Left forelimb (tissue), 1 donor: ENCODE measurements around the gene CAMK2B.

Experiments
- DNase-seq: peaks from one replicate; pipeline ENCODE4 v3.0.0-alpha.2; 2018; ENCODE audit warnings: low spot score

Gene CAMK2B

DNA sequence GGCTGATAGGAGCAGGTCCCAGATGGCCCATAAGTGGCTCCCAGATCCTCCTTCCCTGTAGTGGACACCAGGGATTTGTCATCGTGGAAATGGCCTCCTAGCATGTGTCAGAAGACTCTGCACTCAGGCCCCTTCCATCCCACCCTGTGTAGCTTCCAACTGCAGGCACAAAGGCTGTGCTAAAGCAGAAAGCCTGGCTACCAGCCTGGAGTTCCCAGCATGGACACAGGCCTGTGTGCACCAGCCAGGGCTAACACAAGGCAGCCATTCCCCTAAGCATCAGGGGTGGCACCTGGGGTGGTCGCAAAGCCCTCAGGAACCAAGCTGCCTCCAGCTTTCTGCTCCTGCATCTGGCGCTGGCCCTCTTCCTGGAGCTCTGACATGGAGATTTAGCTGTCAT lies 4.5 kb upstream of the CAMK2B start:
- DNase-seq, result no peak

GRCh38 chr7:44329081-44329480 lies 3.7 kb upstream of the CAMK2B start:
- DNase-seq, result no peak

DNA sequence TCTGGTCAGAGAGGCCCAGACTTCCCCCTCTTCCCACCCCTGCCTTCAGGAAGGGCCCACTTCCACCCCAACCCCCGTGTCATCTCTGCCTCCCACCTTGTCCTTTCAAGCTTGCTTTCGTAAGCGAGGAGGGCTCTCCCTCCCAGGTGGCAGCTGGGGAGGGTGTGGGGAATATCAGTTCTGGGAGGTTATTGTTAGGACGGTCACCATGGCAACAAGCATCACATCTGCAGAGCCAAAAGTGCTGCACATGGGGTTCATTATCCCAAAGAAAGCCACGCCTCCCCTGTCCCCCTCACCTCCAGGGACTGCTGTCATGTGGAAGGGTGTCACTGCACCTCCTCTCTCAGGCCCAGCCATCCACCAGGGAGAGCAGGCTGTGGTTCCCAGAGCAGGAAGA lies 2.6 kb upstream of the CAMK2B start:
- no peak for DNase-seq

- no peak for DNase-seq
These were observed 1.1 kb upstream of the CAMK2B start for GRCh38 chr7:44326261-44327125.

DNA sequence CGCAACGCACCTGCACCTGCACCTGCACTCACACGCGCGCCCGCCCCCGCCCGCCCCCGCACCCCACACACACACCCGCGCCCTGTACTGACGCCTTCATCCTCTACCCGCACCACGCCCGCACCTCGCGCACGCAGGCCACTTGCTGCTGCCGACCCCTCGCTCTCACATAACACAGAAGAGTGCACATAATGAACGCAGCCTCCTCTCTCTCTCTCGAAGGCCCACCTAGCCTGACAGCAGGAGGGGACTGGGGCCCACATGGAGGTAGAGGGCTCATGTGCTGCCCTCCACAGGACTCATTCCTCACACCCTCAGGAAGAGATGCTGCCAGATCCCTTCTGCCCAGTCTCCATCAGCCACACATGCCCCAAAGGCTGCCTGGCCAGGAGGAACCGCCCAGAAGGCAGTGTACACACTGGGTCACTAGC lies 432 bp upstream of the CAMK2B start:
- DNase-seq, result no peak

DNA sequence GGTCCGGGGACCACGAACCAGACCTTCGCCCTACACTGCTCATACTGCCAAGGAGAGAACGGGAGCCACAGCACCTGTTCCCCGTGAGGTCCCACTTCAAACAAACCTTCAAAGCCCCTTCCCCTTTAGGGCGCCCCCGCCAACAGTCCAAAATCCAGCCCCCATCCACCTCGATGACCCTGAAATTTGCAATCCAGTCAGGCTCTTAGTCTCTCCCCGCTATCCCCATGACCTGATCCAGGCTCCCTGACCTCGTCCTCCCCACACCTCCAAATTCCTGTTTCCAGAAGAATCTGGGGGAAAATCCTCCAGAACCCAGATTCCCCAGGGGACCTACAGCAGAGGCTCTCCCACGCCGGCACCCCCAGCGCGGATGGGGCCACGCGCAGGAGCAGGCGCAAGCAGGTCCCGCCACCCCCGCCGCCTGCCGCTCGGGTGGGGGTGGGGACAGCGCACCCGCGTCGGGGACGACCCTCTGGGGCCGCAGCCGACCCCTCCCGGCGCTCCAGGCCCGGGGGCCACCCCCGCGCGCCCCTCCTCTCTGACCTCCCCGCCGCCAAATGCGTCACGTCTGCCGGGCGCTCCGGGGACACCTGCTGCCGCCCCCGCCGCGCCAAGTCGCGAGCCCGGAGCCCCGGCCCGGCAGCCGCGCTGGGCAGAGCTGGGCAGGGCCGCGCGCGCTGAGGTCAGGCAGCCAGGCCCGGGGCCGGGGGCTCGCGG lies 753 bp downstream of the CAMK2B start:
- no peak for DNase-seq

GRCh38 chr7:44324204-44324480 lies 1.3 kb downstream of the CAMK2B start:
- DNase-seq, result no peak

DNA sequence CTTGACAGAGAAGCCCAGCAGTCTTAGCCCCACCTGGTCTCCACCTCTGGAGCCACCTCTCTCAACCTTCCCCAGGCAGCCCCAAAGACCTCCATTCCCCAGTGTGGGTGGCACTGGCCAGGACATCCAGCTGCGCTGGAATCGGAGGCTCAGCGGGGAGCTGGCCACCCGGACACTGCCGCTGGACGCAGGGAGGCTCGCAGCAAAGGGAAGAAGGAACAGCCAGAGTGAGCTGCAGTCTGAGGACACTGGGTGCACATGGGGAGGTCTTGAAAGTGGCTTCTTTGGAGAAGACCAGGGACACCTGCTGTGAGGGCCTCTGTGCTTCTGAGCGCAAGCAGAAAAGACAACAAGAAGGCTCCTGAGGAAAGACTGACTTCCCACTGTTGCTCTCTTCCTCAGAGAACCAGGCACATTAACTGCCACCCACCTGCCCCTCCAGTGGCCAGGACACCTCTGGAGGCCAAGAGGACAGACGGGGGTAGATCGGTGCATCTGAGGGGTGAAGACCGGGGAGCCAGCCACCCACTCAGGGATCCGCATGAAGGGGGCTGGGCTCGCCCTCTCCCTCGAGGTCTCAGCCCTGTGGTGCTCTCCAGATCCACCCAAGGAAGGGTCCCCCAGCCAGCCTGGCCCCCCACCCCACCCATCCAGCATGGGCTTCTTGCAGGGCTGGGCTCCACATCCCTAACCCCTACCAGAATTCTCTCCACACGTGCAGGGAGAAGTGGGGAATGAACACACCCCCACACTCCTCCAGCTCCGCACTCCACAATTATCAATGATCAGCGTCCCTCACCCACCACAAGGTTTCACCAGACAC lies 1.8 kb downstream of the CAMK2B start:
- no peak for DNase-seq

DNA sequence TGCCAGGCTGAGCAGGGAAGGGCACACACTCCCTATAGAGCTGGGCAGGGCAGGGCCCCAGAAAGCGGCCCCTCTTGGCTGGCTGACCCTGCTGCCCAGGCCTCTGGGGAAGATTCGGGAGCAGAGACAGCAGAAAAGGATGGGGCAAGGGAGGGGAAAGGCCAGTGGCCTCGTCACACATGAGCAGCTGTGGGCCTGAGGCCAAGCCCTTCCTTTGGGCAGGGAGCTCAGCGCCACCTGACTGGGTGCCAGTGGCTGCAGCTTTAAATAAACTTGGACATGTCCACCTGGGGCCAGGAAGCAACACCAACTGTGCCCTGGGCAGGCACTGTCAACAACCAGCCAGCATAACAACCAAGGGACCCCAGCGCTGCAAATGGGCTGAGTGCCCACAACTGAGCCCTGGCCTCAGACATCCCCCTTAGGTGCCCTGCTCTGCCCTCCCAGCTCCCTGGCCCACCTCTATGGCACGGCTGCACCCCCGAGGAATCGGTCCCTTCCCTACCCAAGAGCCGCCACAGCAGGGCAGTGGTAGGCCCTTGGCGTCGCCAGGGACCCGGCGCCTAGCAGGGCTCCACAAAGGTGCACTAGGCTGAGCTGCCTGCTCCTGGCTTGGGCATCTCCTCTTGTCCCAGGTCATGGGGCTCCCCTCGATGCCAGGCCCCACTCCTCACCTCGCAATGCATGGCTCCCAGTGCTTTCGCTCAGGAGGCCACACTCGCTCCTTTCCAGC lies 2.6 kb downstream of the CAMK2B start:
- DNase-seq, result no peak

DNA sequence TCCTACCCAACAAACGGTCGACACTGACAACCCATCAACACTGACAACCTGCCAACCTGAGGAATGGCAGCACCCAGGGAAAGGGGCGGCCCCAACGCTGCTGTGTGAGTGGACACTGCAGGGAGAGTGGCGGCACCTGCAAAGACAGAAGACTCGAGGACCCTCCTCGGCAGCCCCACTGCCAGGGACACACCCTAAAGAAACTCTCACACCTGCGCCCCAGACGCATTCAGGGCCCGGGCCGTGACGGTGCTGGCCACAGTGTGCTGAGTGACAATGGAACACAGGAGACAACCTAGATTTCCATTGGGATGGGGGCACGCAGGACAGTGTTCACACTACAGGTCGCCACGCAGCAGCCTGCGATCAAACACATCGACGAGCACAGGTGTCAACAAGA lies 3.6 kb downstream of the CAMK2B start:
- no peak for DNase-seq

GRCh38 chr7:44320794-44321371 lies 4.5 kb downstream of the CAMK2B start:
- DNase-seq, result no peak

DNA sequence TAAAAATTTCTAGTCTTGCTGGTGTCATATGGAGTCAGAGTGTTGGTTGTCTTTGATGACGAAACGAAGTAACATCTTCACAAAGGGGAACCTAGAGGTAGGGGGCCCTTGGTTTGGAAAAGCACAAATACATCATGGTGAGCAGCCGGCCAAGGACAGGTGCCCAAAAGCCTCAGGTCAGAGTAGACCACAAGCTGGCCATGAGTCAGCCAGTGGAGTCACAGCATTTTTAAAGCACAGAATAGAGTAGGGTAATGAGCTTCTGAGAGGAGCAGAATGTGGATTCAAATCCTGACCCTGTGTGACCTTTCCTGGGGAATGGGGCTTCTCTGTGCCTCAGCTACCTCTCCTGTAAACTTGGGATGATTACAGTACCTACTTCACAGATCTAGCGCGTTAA lies 5.3 kb downstream of the CAMK2B start:
- DNase-seq, result no peak

- DNase-seq, result no peak
These were observed 7.1 kb downstream of the CAMK2B start for GRCh38 chr7:44318332-44318731.

- no peak for DNase-seq
These were observed 10.0 kb downstream of the CAMK2B start for GRCh38 chr7:44315301-44315903.

DNA sequence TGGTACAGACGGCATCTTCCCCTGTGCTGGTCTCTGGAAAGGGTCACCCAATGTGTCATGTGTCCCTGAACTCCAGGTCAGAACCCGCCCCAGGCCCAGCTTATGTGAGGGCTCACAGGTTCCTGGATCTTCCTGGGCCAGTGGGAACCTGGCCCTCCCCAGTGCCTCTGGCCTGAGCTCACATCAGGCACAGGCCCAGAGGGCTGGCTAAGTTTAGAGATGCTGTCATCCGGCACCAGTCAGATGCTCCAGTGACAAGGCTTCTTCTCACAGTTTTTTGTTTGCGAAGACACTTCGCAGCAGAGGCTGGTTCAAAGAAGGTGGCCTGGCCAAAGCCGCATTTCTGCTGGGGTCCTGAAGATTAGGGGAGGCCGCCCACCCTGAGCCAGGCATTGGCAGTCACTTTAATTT lies 11.8 kb downstream of the CAMK2B start:
- DNase-seq, result no peak

DNA sequence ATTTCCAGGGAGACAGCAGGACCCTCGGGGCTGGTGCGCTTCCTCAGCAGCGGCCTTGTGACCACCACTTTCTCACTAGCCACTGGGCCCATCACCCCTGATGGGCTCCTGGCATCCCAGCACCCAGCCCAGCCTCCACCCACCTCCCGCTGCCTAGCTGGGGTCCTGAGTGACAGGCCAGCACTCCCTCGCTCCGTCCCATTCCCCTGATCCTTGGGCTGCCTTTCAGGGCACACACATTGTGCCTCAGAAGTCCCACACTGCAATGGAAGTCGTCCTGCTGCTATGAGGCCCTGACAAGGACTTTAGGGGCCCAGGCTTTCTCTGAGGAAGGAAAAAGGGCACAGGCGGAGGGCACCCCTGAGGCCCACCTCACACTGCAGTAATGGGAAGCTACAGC lies 12.4 kb downstream of the CAMK2B start:
- peak; percentile 30 for DNase-seq

GRCh38 chr7:44311561-44312495 lies 13.6 kb downstream of the CAMK2B start:
- peak; percentile 42 for DNase-seq

- DNase-seq, result peak; percentile 48
These were observed 15.1 kb downstream of the CAMK2B start for GRCh38 chr7:44310221-44310848.

GRCh38 chr7:44309271-44310091 lies 15.9 kb downstream of the CAMK2B start:
- peak; percentile 75 for DNase-seq
